GM12878 (cell line): ENCODE results near the gene PHACTR1. TPM values are rescaled to one million over a fixed set of nuclear protein-coding genes. Genes with fewer than 3 reads are reported as not detected.

Experiments
- ATAC-seq: fragments of 200-7000 bp; cut with Tn5 transposase; 3 replicates; pipeline ENCODE4 v1.9.1; 2020; ENCODE audit warnings: mild to moderate bottlenecking, moderate library complexity
- BruUV-seq: library from RNA; stranded (reverse); fragments of 400-500 nt; replicated peaks from 2 replicates; lab custom pipeline; 2021; lab: Mats Ljungman, UMichigan
- CTCF ChIA-PET: fragments of 300-600 bp; sonication (Branson Sonifier 250); formaldehyde crosslinking; extraction: SDS; loops from one replicate; lab custom pipeline; 2021; ENCODE audit warnings: inconsistent platforms; lab: Yijun Ruan, JAX
- POLR2A ChIA-PET: fragments of 350-600 bp; formaldehyde crosslinking; extraction: SDS; loops from one replicate; lab custom pipeline; 2021; ENCODE audit warnings: inconsistent platforms; lab: Charles Lee
- RAD21 ChIA-PET: fragments of 300-600 bp; sonication (Branson Sonifier 250); formaldehyde crosslinking; loops from one replicate; lab custom pipeline; 2023; ENCODE audit warnings: antibody characterized with exemption; ENCODE audit not compliant: unreplicated experiment; lab: Charles Lee
- SMC1A ChIA-PET: fragments of 300-600 bp; sonication (Branson Sonifier 250); formaldehyde crosslinking; loops from one replicate; lab custom pipeline; 2023; ENCODE audit not compliant: unreplicated experiment, uncharacterized antibody; lab: Charles Lee
- DNase-seq: peaks from one replicate; pipeline ENCODE4 v3.0.0-alpha.2; 2011; ENCODE audit warnings: low read depth, low spot score
- FAIRE-seq: peaks from 3 replicates; lab custom pipeline; 2011; peaks lifted over from hg19 to GRCh38; lab: Jason Lieb, UNC
- H2AFZ ChIP-seq: 2 replicates; pipeline ENCODE4 v1.6.0; 2011; ENCODE audit warnings: low read depth, low read length, control low read depth; ENCODE audit not compliant: control insufficient read depth
- H3K27ac ChIP-seq: 2 replicates; pipeline ENCODE4 v1.5.1; 2011; ENCODE audit warnings: control low read depth; ENCODE audit not compliant: control insufficient read depth, insufficient read depth
- H3K27me3 ChIP-seq, 2 experiments: replicated peaks in 1 of 2; 2 replicates each; pipeline versions ENCODE4 v1.6.0 to v1.6.1; 2011; ENCODE audit warnings: low read length in 1 of 2; ENCODE audit not compliant: control insufficient read depth in 2 of 2, insufficient read depth in 2 of 2
- H3K36me3 ChIP-seq, 2 experiments: 2 replicates each; pipeline ENCODE4 v1.5.1; 2011; ENCODE audit warnings: low read length in 1 of 2; ENCODE audit not compliant: control insufficient read depth in 2 of 2, insufficient read depth in 2 of 2
- H3K4me1 ChIP-seq: 2 replicates; pipeline ENCODE4 v1.6.1; 2011; ENCODE audit warnings: mild to moderate bottlenecking, low read length, moderate library complexity, mixed read lengths; ENCODE audit not compliant: control insufficient read depth, insufficient read depth
- H3K4me2 ChIP-seq: 2 replicates; pipeline ENCODE4 v1.6.0; 2011; ENCODE audit warnings: control low read depth; ENCODE audit not compliant: control insufficient read depth, insufficient read depth
- H3K4me3 ChIP-seq: fragments of 200-600 bp; sonication (generic); 2 replicates; pipeline ENCODE4 v1.5.1; 2016
- H3K79me2 ChIP-seq: 2 replicates; pipeline ENCODE4 v1.6.0; 2011; ENCODE audit warnings: low read length; ENCODE audit not compliant: control insufficient read depth, insufficient read depth
- H3K9ac ChIP-seq: 2 replicates; pipeline ENCODE4 v1.8.0; 2011; ENCODE audit warnings: low read length, control low read depth, mixed read lengths; ENCODE audit not compliant: control insufficient read depth, insufficient read depth
- H3K9me3 ChIP-seq: replicated peaks from 3 replicates; pipeline ENCODE4 v1.5.1; 2011; ENCODE audit warnings: mild to moderate bottlenecking, low read length; ENCODE audit not compliant: control insufficient read depth, insufficient read depth
- H4K20me1 ChIP-seq: 2 replicates; pipeline ENCODE4 v1.6.0; 2011; ENCODE audit not compliant: control insufficient read depth, insufficient read depth
- CBX5 ChIP-seq: sonication (generic); IDR thresholded peaks from 2 replicates; pipeline ENCODE4 v1.6.1; 2016; ENCODE audit warnings: low read depth, moderate library complexity, mild to moderate bottlenecking, inconsistent platforms
- KLF5 ChIP-seq: fragments of 450-650 bp; IDR thresholded peaks from 2 replicates; pipeline ENCODE4 v1.6.1; 2014; ENCODE audit warnings: mild to moderate bottlenecking; ENCODE audit not compliant: partially characterized antibody
- MEF2B ChIP-seq: fragments of 450-650 bp; IDR thresholded peaks from 2 replicates; pipeline ENCODE4 v1.6.1; 2018; ENCODE audit warnings: mild to moderate bottlenecking, moderate library complexity; ENCODE audit not compliant: partially characterized antibody, poor library complexity, severe bottlenecking
- NFXL1 ChIP-seq: fragments of 450-650 bp; IDR thresholded peaks from 2 replicates; pipeline ENCODE4 v1.6.1; 2017; ENCODE audit warnings: antibody characterized with exemption, mild to moderate bottlenecking, borderline replicate concordance
- RB1 ChIP-seq: fragments of 450-650 bp; formaldehyde crosslinking; IDR thresholded peaks from 2 replicates; pipeline ENCODE4 v1.6.1; 2017; ENCODE audit warnings: mild to moderate bottlenecking, borderline replicate concordance
- RELA ChIP-seq: fragments of 450-650 bp; IDR thresholded peaks from 2 replicates; pipeline ENCODE4 v1.8.0; 2014; ENCODE audit warnings: borderline replicate concordance; ENCODE audit not compliant: partially characterized antibody
- SIN3A ChIP-seq: IDR thresholded peaks from 2 replicates; pipeline ENCODE4 v1.6.1; 2012; ENCODE audit warnings: low read depth, low read length, improper control_type of control experiment
- ZNF207 ChIP-seq: fragments of 450-650 bp; IDR thresholded peaks from 2 replicates; pipeline ENCODE4 v1.6.1; 2014; ENCODE audit warnings: antibody characterized with exemption, mild to moderate bottlenecking, borderline replicate concordance
- WGBS: methylation state at CpG from one replicate; pipeline ENCODE4 v1.1.6; 2016; ENCODE audit warnings: low lambda C conversion rate; ENCODE audit not compliant: insufficient replicate concordance, insufficient coverage; ENCODE audit errors: missing lambda C conversion rate; 5-methylcytosine and 5-hydroxymethylcytosine counted together
- in situ Hi-C: fragments of 300-500 bp; cut with MboI; formaldehyde crosslinking; loops from 9 replicates; pipeline ENCODE4 v1.14.3; 2018; ENCODE audit warnings: mixed read lengths
- intact Hi-C: fragments of 100-400 bp; cut with micrococcal nuclease; formaldehyde crosslinking; loops from one replicate; pipeline ENCODE4 v1.14.2; 2022; ENCODE audit not compliant: unreplicated experiment
- polyA plus RNA-seq, 11 experiments: library from polyadenylated mRNA; depleted of rRNA in 4 of 11; unstranded in 6 of 11; stranded (reverse) in 5 of 11; fragments of >200 nt; fragmentation: Nextera tagmentation in 4 of 11; fragmentation: Illumina TruSeq in 1 of 11; extraction: Ambion mirVana in 4 of 11; extraction: Trizol in 1 of 11; gene quantifications; 1 replicate in 1 of 11; 2 replicates in 10 of 11; pipeline versions ENCODE4 v1.2.1 to v1.2.3, GENCODE V29; 2011 to 2016; ENCODE audit warnings: inconsistent platforms in 2 of 11, missing spikeins in 2 of 11, low read depth in 1 of 11
- total RNA-seq, 4 experiments: library from RNA; depleted of rRNA in 3 of 4; stranded (reverse); fragments of >200 nt in 3 of 4; fragmentation: Illumina TruSeq in 1 of 4; extraction: Trizol in 1 of 4; gene quantifications; 2 replicates each; pipeline versions ENCODE4 v1.2.1 to v1.2.3, GENCODE V29; 2013 to 2021
- TF ChIP-seq, protein P1 (sequence below): fragments of 450-650 bp; IDR thresholded peaks from 2 replicates; pipeline ENCODE4 v1.6.1; 2017; ENCODE audit warnings: mild to moderate bottlenecking

The PHACTR1 gene
- total and polyA plus RNA-seq, 10 of the 15 experiments (the other 5 are each of a cell fraction or from before 2014, with no cell fraction given): 34.2 to 94.6 (median 62.3) TPM

DNA sequence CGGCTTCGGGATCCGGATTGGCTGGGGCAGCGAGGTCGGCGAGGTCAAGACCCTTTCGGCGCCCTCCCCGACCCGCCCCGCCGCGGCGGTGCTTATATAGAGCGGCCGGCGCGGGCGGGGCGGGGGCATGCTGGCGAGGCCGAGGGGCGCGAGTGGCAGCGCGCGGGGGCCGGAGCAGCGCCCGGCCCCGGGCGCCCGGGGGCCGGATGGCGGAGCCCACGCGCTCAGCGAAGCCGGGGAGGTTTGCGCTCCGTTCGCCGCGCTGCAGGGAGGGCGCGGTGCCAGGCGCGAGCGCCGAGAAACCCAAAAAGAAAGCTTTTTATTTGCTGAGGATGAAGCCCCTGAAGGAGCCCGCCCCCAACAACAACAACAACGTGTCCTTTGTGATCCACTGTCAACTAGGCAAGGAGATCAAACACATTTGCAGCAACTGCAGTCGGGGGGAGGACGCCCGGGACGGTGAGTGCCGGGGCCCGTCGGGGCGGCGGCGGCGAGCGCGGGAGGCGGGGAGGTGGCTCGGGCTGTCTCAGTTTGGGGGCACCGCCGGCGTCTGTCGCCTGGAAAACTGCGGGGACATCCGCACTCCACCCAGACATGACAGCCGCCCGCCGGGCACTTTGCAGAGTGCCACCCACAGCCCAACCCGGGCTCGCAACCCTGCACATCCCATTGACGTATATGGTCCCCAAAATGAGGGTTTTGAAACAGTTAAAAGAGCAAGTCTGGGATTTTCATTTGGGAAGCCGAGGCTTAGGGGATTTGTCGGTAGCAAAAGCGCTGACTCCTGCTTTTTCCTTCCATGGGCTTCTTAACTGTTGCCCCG lies 297.3 kb downstream of the PHACTR1 start:
- TF ChIP-seq RB1 (no peak), SIN3A (no peak), KLF5 (no peak)
- Histone ChIP-seq H4K20me1 (no peaks in the 10 kb centered on the region), H2AFZ (no peak overlapping the region)

DNA sequence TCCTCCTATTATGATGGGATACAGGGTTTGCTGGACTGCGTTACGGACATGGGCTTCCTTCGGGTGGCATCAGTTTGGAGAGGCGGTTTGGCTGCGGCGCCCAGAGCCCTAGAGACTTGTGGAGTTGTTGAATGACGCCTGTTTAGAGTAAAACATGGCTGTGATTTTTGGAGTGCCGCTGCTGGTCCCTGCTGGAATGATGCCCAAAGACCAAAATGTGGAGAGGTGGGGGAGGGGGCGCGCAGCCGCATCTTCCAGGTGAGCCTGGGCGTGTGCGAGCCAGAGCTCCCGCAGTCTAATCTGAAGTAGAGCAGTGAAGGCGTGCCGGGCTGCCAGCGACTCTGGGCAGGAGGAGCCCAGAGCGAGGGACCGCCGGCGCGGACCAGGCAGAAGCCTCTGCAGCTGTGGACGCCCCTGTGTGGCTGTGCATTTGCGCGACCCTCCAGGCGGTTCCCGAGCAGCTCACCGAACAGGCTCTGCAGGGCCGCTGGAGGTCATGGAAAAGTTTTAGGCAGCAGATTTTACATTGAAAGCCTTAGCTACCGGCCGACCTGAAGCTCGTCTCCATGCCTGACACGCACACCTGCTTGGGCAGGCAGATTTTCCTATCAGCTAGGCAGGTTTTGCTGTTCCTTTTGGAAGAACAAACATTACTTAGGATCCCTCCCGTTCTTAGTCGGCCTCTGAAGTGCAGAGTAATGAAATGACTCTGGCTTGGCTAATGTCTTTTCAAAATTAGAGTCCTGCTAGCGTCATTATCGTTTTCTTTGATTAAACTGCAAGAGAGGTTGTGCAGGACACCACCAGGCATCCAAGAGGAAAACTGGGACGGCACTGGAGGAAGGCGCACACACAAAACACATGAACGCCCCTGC lies 298.2 kb downstream of the PHACTR1 start:
- Histone ChIP-seq H4K20me1 (no peaks in the 10 kb centered on the region), H3K4me2 (no peak overlapping the region), H3K27ac (no peak overlapping the region), H3K27me3 (peaks cover 5% of the 10 kb centered on the region in 2 experiments), H3K4me3 (no peak overlapping the region), H3K9ac (no peak overlapping the region), H2AFZ (no peak overlapping the region), H3K36me3 (no peaks in the 10 kb centered on the region), H3K79me2 (no peaks in the 10 kb centered on the region), H3K4me1 (no peaks in the 10 kb centered on the region), H3K9me3 (no peaks in the 10 kb centered on the region)
- 65% methylated on average over 39 of the region's 40 CpGs for WGBS
- CTCF ChIA-PET: no interaction called here
- intact Hi-C loops: no loop called here
- DNase-seq (no peak), ATAC-seq (no peak), FAIRE-seq (no peak)
- TF ChIP-seq, protein P1, sequence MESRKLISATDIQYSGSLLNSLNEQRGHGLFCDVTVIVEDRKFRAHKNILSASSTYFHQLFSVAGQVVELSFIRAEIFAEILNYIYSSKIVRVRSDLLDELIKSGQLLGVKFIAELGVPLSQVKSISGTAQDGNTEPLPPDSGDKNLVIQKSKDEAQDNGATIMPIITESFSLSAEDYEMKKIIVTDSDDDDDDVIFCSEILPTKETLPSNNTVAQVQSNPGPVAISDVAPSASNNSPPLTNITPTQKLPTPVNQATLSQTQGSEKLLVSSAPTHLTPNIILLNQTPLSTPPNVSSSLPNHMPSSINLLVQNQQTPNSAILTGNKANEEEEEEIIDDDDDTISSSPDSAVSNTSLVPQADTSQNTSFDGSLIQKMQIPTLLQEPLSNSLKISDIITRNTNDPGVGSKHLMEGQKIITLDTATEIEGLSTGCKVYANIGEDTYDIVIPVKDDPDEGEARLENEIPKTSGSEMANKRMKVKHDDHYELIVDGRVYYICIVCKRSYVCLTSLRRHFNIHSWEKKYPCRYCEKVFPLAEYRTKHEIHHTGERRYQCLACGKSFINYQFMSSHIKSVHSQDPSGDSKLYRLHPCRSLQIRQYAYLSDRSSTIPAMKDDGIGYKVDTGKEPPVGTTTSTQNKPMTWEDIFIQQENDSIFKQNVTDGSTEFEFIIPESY: no peak
- TF ChIP-seq MEF2B (no peak), NFXL1 (no peak), RELA (no peak), CBX5 (no peak), ZNF207 (no peak)
- RAD21 ChIA-PET: no interaction called here
- BruUV-seq: no TSS peak
- POLR2A ChIA-PET: no interaction called here
- in situ Hi-C loops: no loop called here
- SMC1A ChIA-PET: no interaction called here

More for the DNA sequence above, 297.3 kb downstream of the PHACTR1 start:
- POLR2A ChIA-PET: no interaction called here
- no TSS peak for BruUV-seq
- H3K9ac ChIP-seq: no peak overlapping the region
- no peaks in the 10 kb centered on the region for H3K79me2 ChIP-seq
- DNase-seq (no peak), FAIRE-seq (no peak), ATAC-seq (no peak)
- H3K4me2 ChIP-seq: no peak overlapping the region
- 20% methylated on average over 56 of the region's 83 CpGs for WGBS
- H3K36me3 ChIP-seq: no peaks in the 10 kb centered on the region
- no peaks in the 10 kb centered on the region for H3K4me1 ChIP-seq
- H3K27me3 ChIP-seq: peaks cover 5% of the 10 kb centered on the region in 2 experiments
- in situ Hi-C loops (no loop called here), intact Hi-C loops (no loop called here)
- SMC1A ChIA-PET: no interaction called here
- no peak overlapping the region for H3K27ac ChIP-seq
- RAD21 ChIA-PET: no interaction called here
- CTCF ChIA-PET: no interaction called here
- no peaks in the 10 kb centered on the region for H3K9me3 ChIP-seq
- H3K4me3 ChIP-seq: no peak overlapping the region
